Prostate gland (tissue), 2 donors: ENCODE measurements around the gene MEAK7.

Experiments
- CTCF ChIP-seq, 4 experiments: fragments of 200-600 bp in 2 of 4; fragments of 450-650 bp in 2 of 4; sonication (generic) in 2 of 4; IDR thresholded peaks; 1 replicate in 3 of 4; 2 replicates in 1 of 4; pipeline ENCODE4 v1.5.1; 2016 to 2019; ENCODE audit warnings: antibody characterized with exemption in 4 of 4, mild to moderate bottlenecking in 2 of 4, moderate library complexity in 2 of 4
- POLR2A ChIP-seq: fragments of 450-650 bp; IDR thresholded peaks from one replicate; pipeline ENCODE4 v1.6.1; 2016; ENCODE audit warnings: antibody characterized with exemption, mild to moderate bottlenecking

- no peak for TF ChIP-seq CTCF (IDR thresholded peaks at IDR 0.05)
- no peak for TF ChIP-seq POLR2A
Measured at GRCh38 chr16:84481051-84481735, 23.3 kb downstream of the MEAK7 start.
